ENCODE measurements around the gene SLC66A1. TPM values are rescaled to one million over a fixed set of nuclear protein-coding genes. Genes with fewer than 3 reads are reported as not detected.

Gene SLC66A1
- total and polyA plus RNA-seq, 2 of the 13 experiments (the other 11 are each of a cell fraction or from before 2014, with no cell fraction given) = 15.4 to 18.9 TPM

GRCh38 chr1:19353596-19353995 is 41.5 kb downstream of the SLC66A1 start (continued):
- TF ChIP-seq PCBP2 (optimal IDR thresholded peaks at IDR 0.05; ENCODE audit: low read depth, low read length, poor library complexity, severe bottlenecking) (no peak), TEF (CRISPR knock-in tag; IDR thresholded peaks at IDR 0.05) (no peak)

- POLR2A ChIA-PET = no interaction called here
- in situ Hi-C loops (cut with HindIII; ENCODE audit: extremely low pct_ligation_motif_present, low pct_unique_long_range_greater_than_20kb) (no loop called here), intact Hi-C loops (cut with micrococcal nuclease; ENCODE audit: unreplicated experiment) (no loop called here)
- DNase-seq (ENCODE audit: low spot score) (no peak), ATAC-seq (no peak), FAIRE-seq (no peak)
- no peaks in the 10 kb centered on the region for H4K20me1 ChIP-seq (ENCODE audit: insufficient read depth, low read length)
- no peak overlapping the region for H2AFZ ChIP-seq (ENCODE audit: low read length)
- WGBS (ENCODE audit: low lambda C conversion rate) = 100% methylated on average over 6 of the region's 6 CpGs
- H3K36me3 ChIP-seq (replicated peaks in 1 of 2; ENCODE audit: control insufficient read depth in 1 of 2, insufficient read depth in 2 of 2, low read length in 2 of 2) = peaks cover 34 to 67% of the 10 kb centered on the region in 2 experiments
- H3K4me2 ChIP-seq (ENCODE audit: low read depth, low read length) = no peak overlapping the region
- CTCF ChIA-PET (ENCODE audit: low intra/inter-chr PET ratio, low total read pairs) = no interaction called here
- H3K4me1 ChIP-seq (ENCODE audit: insufficient read depth, low read length) = no peaks in the 10 kb centered on the region
- H3K9me3 ChIP-seq (ENCODE audit: low read length) = no peaks in the 10 kb centered on the region
- H3K27ac ChIP-seq (ENCODE audit: extremely low read length, insufficient read depth, low read length) = no peak overlapping the region
- H3K27me3 ChIP-seq (ENCODE audit: control insufficient read depth in 1 of 2, insufficient read depth in 2 of 2, low read length in 2 of 2) = no peaks in the 10 kb centered on the region
- no peak for TF ChIP-seq ZNF569 (CRISPR knock-in tag; IDR thresholded peaks at IDR 0.05; ENCODE audit: borderline replicate concordance)
- TF ChIP-seq MLX (CRISPR knock-in tag; IDR thresholded peaks at IDR 0.05) = no peak
- no peak overlapping the region for H3K4me3 ChIP-seq (replicated peaks in 1 of 3; ENCODE audit: insufficient read depth in 1 of 3, low read depth in 2 of 3, low read length in 3 of 3)
- H3K9ac ChIP-seq (ENCODE audit: insufficient read depth, low read depth, low read length) = no peak overlapping the region
- no peaks in the 10 kb centered on the region for H3K79me2 ChIP-seq (ENCODE audit: insufficient read depth, low read length)
- no TSS peak for BruUV-seq (replicated peaks)
These were observed 42.4 kb downstream of the SLC66A1 start for GRCh38 chr1:19354531-19354981.

GRCh38 chr1:19356266-19356665 is 44.1 kb downstream of the SLC66A1 start:
- DNase-seq (ENCODE audit: low spot score) = no peak
- ChIA-PET POLR2A (no interaction called here), CTCF (ENCODE audit: low intra/inter-chr PET ratio, low total read pairs) (no interaction called here)
- Histone ChIP-seq H3K79me2 (ENCODE audit: insufficient read depth, low read length) (no peaks in the 10 kb centered on the region), H2AFZ (ENCODE audit: low read length) (no peak overlapping the region), H4K20me1 (ENCODE audit: insufficient read depth, low read length) (no peaks in the 10 kb centered on the region), H3K9ac (ENCODE audit: insufficient read depth, low read depth, low read length) (no peak overlapping the region), H3K4me1 (ENCODE audit: insufficient read depth, low read length) (no peaks in the 10 kb centered on the region), H3K27ac (ENCODE audit: extremely low read length, insufficient read depth, low read length) (no peak overlapping the region), H3K27me3 (ENCODE audit: control insufficient read depth in 1 of 2, insufficient read depth in 2 of 2, low read length in 2 of 2) (no peaks in the 10 kb centered on the region), H3K36me3 (replicated peaks in 1 of 2; ENCODE audit: control insufficient read depth in 1 of 2, insufficient read depth in 2 of 2, low read length in 2 of 2) (peaks cover 36 to 72% of the 10 kb centered on the region in 2 experiments), H3K9me3 (ENCODE audit: low read length) (no peaks in the 10 kb centered on the region), H3K4me3 (replicated peaks in 1 of 3; ENCODE audit: insufficient read depth in 1 of 3, low read depth in 2 of 3, low read length in 3 of 3) (no peak overlapping the region), H3K4me2 (ENCODE audit: low read depth, low read length) (no peak overlapping the region)
- WGBS (ENCODE audit: low lambda C conversion rate) = no CpG with 5 or more reads among the region's 5 CpGs
- FAIRE-seq = no peak
- intact Hi-C loops (cut with micrococcal nuclease; ENCODE audit: unreplicated experiment) (no loop called here), in situ Hi-C loops (cut with HindIII; ENCODE audit: extremely low pct_ligation_motif_present, low pct_unique_long_range_greater_than_20kb) (no loop called here)
- no peak for ATAC-seq
- no TSS peak for BruUV-seq (replicated peaks)
- TF ChIP-seq NFKB2 (CRISPR knock-in tag; IDR thresholded peaks at IDR 0.05; ENCODE audit: borderline replicate concordance) = no peak
- no peak for TF ChIP-seq HNF4G (IDR thresholded peaks at IDR 0.05; ENCODE audit: borderline replicate concordance, low read depth, low read length)
- TF ChIP-seq HNF4G (CRISPR knock-in tag; IDR thresholded peaks at IDR 0.05; ENCODE audit: borderline replicate concordance, low read depth) = no peak
- TF ChIP-seq THAP7 (CRISPR knock-in tag; IDR thresholded peaks at IDR 0.05) = no peak
- TF ChIP-seq ZNF136 (CRISPR knock-in tag; IDR thresholded peaks at IDR 0.05; ENCODE audit: low read depth) = no peak
- no peak for TF ChIP-seq ZNF354B (CRISPR knock-in tag; IDR thresholded peaks at IDR 0.05)
- no peak for TF ChIP-seq ATF2 (CRISPR knock-in tag; IDR thresholded peaks at IDR 0.05)
- TF ChIP-seq NFKBIZ (CRISPR knock-in tag; IDR thresholded peaks at IDR 0.05) = no peak

All from HepG2 (cell line).